ENCODE data around the gene CENPF.
A peak's percentile ranks its signal among the peaks of the same experiment; 100 is the strongest.
"Not testable (repeated sequence)": the region's sequence is repeated elsewhere in the genome, so short reads cannot be mapped to it uniquely, and the experiment has no call there.

The CENPF gene

GRCh38 chr1:214603819-214604252 lies 841 bp downstream of the CENPF start:
- peak overlapping the region; percentile 84 for H3K4me3 ChIP-seq (ENCODE audit: low read length)
- TF ChIP-seq ZNF274 (IDR thresholded peaks at IDR 0.05; ENCODE audit: low read depth, low read length): no peak

- H3K4me3 ChIP-seq (ENCODE audit: low read length): peak overlapping the region; percentile 84; the same call in 1 of the 2 replicates
- TF ChIP-seq ZNF274 (IDR thresholded peaks at IDR 0.05; ENCODE audit: low read depth, low read length): no peak
Measured at GRCh38 chr1:214604523-214604922, 1.5 kb downstream of the CENPF start.

- not testable (repeated sequence) for H3K4me3 ChIP-seq (ENCODE audit: low read length)
Measured at GRCh38 chr1:214605484-214605883, 2.5 kb downstream of the CENPF start.

GRCh38 chr1:214605933-214606925 lies 3.2 kb downstream of the CENPF start:
- not testable (repeated sequence) for H3K4me3 ChIP-seq (ENCODE audit: low read length)

GRCh38 chr1:214607492-214608215 lies 4.7 kb downstream of the CENPF start:
- not testable (repeated sequence) for H3K4me3 ChIP-seq (ENCODE audit: low read length)

GRCh38 chr1:214608216-214608783 lies 5.3 kb downstream of the CENPF start:
- not testable (repeated sequence) for H3K4me3 ChIP-seq (ENCODE audit: low read length)

- not testable (repeated sequence) for H3K4me3 ChIP-seq (ENCODE audit: low read length)
Measured at GRCh38 chr1:214608817-214609216, 5.8 kb downstream of the CENPF start.

- no peak for TF ChIP-seq ZNF274 (IDR thresholded peaks at IDR 0.05; ENCODE audit: low read depth, low read length)
- no peak overlapping the region for H3K4me3 ChIP-seq (ENCODE audit: low read length)
Measured at GRCh38 chr1:214609692-214610091, 6.7 kb downstream of the CENPF start.

- not testable (repeated sequence) for H3K4me3 ChIP-seq (ENCODE audit: low read length)
Measured at GRCh38 chr1:214610136-214610535, 7.1 kb downstream of the CENPF start.

GRCh38 chr1:214615109-214615508 lies 12.1 kb downstream of the CENPF start:
- H3K4me3 ChIP-seq (ENCODE audit: low read length): no peak overlapping the region
- TF ChIP-seq ZNF274 (IDR thresholded peaks at IDR 0.05; ENCODE audit: low read depth, low read length): no peak

GRCh38 chr1:214615871-214616270 lies 12.9 kb downstream of the CENPF start:
- no peak overlapping the region for H3K4me3 ChIP-seq (ENCODE audit: low read length)
- TF ChIP-seq ZNF274 (IDR thresholded peaks at IDR 0.05; ENCODE audit: low read depth, low read length): no peak

GRCh38 chr1:214617246-214617645 lies 14.3 kb downstream of the CENPF start:
- TF ChIP-seq ZNF274 (IDR thresholded peaks at IDR 0.05; ENCODE audit: low read depth, low read length): no peak
- H3K4me3 ChIP-seq (ENCODE audit: low read length): no peak overlapping the region

GRCh38 chr1:214617843-214618242 lies 14.8 kb downstream of the CENPF start:
- no peak overlapping the region for H3K4me3 ChIP-seq (ENCODE audit: low read length)
- TF ChIP-seq ZNF274 (IDR thresholded peaks at IDR 0.05; ENCODE audit: low read depth, low read length): no peak

GRCh38 chr1:214621236-214621635 lies 18.2 kb downstream of the CENPF start:
- H3K4me3 ChIP-seq (ENCODE audit: low read length): no peak overlapping the region
- no peak for TF ChIP-seq ZNF274 (IDR thresholded peaks at IDR 0.05; ENCODE audit: low read depth, low read length)

- no peak for TF ChIP-seq ZNF274 (IDR thresholded peaks at IDR 0.05; ENCODE audit: low read depth, low read length)
- no peak overlapping the region for H3K4me3 ChIP-seq (ENCODE audit: low read length)
Measured at GRCh38 chr1:214623430-214623829, 20.4 kb downstream of the CENPF start.
